GM04504 (cell line): ENCODE data around the gene ADAP1.

ENCODE experiments used
- DNase-seq: peaks from one replicate; pipeline ENCODE4 v3.0.0-alpha.2; 2012; ENCODE audit warnings: low read depth

Gene ADAP1

DNA sequence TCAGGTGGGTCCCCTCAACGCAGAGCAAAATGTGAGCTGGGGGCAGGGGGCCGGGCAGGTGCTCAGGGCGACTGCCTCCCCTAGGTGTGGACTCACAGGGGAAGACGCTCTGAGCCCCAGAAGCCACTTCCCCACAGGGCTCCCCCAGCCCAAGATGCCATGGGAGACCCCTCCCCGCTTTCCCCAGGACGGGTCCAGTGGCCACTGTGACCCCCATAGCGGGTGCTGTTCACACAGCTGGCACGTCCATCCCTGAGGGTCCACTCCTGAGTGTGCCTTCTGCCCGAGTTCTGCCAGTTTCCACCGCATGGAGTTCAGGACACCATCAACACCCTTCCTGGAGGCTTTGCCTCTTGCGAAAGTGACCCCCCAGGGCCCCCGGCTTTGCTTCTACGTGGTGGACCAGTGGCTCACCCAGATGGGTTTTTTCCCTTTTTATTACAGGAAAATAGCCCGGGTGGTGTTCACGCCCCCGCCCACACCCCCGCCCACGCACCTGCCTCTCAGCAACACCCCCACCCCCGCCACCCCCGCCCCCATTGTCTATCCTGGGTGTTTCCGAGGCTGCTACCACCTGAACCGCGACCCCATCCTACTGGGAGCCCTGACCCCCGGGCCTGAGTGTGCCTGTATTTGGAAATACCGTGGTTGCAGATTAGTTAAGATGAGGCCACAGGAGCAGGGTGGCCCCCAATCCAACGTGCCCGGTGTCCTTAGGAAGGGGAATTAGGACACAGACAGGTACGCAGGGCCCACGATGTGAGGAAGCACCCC is 32.0 kb downstream of the ADAP1 start:
- no peak for DNase-seq

DNA sequence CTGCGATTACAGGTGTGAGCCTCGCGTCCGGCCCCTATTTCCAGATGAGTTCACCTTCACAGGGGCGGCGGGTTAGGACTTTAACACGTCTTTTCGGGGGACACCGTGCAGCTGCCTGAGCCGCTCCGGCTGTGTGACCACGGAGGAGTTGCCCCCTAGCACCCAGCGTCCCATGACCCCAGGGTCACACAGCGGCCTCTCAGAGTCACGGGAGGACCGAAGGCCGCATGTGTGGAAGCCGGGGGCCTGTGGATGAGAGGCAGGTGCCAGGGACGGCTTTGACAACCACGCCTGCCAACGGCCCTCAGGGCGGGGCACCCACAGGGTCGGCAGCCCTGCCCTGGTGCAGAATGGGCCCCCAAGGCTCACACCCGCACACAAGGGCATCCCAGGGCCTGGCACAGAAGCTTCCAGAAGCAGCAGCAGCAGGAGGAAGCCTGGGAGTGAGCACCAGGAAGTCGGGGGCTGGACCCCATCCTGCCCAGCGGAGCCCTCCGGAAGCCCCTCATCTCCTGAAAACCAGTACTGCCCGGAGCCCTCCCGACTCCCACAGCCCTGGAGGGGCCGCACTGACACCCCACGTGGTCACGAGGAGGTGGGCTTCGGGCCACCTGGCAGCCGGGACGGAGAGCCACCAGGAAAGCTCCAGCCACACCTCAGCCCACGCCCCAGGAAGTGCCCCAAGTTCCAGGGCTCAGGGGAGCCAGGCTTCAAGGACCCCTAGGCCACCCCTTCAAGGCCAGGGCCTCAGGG is 32.7 kb downstream of the ADAP1 start:
- no peak for DNase-seq

DNA sequence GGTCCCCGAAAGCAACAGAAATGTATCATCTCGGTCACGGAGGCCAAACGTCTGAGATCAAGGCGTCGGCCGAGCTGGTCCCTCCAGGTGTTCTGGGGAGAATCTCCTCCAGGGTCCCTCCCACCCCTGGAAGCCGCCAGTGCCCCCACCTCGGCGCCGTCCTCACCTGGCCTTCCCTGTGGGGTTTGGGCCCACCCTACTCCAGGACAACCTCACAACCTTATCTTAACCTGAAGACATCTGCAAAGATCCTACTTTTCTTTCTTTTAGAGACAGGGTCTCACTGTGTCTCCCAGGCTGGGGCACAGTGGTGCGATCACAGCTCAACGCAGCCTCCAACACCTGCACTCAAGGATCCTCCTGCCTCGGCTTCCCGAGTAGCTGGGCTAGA is 33.4 kb downstream of the ADAP1 start:
- DNase-seq = no peak

DNA sequence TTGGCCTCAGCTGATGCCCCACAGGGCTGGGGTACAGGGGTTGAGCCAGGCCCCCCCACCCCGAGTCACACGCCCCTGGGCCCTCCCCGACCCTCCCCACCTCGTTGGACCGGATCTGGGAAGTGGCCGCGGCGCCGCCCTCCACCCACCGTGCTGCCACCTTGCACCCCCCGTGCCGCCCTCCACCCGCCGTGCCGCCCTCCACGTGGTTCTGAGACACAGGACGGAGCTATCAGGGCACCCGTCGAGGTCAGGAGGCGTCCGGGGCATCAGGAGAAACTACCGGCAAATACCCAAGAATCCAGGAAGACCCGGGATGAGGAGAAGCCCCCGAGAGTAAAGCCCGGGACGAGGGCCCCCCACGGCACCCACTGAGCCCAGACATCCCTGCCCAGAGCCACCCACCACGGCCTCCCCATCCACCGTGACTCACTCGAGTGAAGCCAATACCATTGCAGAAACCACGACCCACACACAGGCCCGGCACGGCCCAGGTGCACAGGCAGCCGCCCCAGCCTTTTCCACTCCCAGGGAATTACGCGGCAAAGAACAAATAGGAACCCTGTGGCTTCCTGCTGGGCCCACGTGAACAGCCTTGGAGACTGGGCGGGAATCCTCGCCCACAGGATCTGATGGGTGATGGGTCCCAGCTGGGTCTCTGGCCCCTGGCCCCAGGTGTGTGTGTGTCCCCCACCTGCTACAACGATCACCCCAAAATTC is 34.0 kb downstream of the ADAP1 start:
- DNase-seq = no peak

DNA sequence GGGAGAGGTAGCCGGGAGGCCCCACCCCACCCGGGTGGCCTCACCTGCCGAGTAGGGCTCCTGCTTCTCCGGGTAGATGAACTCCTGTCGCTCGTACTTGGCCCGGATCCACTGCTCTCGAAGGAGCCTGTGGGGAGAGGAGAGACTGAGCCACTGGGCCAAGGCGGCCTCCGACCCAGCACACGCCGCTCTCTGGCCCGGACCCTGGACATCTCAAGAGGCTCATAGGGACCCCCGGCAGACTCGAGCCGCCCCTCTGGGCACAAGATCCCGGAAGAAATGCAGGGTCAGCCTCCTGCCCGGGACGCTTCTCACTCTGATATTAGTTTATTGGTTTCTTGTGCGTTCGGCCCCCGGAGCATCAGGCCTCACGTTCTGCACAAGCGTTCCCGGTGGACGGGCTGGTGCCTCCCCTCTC is 34.5 kb downstream of the ADAP1 start:
- no peak for DNase-seq

DNA sequence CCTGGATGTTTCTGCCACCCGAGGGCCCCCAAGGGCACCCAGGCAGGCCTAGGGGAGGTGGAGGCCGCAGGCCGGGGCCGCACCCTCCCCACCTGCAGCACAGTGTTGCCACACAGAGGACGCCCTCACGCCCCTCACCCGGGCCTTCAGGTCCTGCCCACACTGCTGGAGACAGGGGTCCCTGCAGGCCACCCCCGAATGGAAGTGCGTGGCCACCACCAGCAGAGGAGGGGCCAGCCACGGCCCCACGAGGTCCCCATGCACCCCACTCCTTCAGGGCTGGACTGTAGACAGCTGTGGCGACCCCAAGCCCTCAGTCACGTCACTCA is 35.4 kb downstream of the ADAP1 start:
- DNase-seq = no peak

DNA sequence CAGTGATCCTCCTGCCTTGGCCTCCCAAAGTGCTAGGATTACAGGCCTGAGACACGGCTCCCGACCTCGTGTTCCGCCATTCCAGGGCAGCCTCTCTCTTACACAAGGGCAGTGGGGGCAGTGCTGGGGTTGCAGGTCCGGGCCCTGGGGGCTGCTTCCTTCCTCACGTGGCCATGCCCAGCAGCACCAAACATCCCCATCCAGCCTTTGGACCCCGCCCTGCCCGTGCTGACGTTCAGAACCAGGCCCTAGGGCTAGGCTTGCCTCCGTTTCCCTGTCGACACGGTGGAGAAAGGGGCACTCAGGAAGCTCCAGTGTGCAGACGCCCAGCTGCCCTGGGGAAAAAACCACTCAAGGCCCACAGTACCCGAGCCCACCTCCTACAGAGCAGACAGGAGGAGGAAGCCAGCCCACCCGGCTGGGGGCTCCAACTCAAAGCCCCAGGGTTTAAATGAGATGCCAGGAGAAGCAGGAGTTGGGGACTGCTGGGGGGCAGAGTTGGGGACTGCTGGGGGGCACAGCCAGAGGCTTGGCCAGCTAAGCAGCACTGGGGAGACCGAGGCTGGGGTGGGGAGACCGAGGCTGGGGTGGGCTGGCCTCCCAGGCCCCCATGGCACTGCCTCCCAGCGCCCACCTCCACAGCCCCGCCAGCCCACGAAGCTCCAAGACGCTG is 35.9 kb downstream of the ADAP1 start:
- no peak for DNase-seq

DNA sequence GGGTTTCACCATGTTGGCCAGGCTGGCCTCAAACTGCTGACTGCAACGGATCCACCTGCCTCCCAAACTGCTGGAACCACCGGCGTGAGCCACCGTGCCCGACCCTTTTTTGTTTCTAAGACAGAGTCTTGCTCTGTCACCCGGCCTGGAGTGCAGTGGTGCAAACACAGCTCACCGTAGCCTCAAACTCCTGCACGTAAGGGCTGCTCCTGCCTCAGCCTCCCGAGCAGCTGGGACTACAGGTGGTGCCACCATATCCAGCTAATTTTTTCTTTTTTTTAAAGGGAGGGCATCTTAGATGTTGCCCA is 36.4 kb downstream of the ADAP1 start:
- DNase-seq = no peak

DNA sequence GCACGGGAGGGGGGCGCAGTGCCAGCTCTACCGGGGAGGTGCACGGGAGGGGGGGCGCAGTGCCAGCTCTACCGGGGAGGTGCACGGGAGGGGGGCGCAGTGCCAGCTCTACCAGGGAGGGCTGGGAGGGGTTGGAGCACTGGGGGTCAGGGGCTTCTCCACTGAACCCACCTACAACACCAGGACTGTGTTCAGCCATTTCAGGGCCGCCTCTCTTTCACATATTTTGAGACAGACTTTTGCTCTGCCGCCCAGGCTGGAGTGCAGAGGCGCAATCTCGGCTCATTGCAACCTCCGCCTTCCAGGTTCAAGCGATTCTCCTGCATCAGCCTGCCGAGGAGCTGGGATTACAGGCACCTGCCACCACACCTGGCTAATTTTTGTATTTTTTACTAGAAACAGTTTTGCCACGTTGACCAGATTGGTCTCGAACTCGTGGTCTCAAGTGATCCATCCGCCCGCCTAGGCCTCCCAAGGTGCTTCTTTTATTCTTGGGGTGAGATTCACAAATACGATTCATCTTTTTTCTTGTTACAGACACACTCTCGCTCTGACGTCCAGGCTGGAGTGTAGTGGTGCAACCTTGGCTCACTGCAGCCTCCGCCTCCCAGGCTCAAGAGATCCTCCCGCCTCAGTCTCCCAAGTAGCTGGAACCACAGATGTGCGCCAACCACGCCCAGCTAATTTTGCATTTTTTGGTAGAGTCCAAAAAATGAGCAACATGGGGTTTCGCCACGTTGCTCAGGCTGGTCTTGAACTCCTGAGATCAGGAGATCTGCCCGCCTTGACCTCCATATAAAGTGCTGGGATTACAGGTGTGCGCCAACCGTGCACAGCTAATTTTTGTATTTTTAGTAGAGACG is 37.0 kb downstream of the ADAP1 start:
- DNase-seq = no peak

DNA sequence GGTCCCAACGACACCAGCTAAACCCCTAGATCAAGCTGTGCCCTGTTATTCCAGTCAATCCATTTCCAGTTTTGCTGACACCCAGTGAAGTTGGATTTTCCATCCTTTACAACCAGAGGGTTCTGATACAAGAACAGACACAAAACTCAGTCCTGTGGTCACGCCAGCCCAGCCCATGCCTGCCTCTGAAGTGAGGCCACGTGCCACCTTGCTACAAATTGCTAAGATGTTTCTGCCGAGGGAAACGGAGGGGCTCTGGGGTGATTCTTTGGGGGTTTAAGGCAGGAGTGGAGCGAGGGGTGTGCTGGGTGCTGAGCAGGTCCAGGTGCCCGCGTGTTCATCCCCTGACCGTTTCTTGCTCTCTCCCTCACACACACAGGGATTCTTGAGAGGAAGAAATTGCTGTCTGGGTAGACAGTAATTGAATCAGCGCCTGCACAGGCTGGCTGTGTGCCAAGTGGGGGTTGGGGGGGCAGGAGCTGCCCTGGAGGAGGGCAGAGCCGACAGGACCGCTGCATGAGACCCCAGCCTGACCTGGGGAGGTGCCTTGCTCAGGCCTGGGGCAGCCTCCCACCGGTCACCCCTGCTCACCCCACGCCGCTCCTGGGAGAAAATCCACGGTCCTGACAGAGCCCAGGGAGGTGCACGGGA is 38.1 kb downstream of the ADAP1 start:
- no peak for DNase-seq

DNA sequence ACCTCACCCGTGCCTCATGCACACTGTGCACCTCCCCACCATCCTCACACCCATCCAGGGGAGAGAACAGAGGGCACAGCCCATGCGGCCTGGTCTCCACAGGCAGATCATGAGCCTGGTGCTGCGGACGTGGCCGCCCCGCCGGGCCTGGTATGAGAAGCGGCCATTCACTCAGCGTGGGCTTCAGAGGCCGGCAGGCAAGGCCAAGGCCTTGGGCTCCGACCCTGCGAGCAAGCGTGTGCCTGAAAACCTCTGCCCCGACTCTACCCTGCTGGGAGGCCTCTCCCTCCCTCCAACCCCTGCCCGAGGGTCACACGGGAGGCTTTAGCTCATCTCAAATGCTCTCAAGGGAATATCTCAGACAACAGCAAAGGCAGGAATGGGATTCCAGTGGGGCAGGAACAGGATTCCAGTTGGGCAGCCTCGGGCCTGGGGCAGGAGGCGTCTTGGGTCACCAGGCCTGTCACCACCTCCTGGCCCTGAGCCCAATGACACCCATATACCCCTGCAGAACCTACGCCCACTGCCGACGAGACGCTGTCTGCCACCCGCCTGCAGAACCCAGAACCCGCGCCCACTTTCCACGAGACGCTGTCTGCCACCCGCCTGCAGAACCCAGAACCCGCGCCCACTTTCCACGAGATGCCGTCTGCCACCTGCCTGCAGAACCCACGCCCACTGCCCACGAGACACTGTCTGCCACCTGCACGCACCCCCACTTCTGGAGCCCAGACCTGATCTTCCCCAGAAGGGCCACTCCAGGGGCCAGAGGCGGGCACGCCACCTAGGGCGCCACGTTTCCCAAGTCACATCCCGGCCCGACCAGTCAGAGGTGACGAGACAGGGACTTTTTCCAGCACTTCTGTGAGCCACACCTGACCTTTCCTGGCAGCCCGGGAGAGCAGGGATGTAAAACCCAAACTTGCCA is 38.9 kb downstream of the ADAP1 start:
- no peak for DNase-seq

DNA sequence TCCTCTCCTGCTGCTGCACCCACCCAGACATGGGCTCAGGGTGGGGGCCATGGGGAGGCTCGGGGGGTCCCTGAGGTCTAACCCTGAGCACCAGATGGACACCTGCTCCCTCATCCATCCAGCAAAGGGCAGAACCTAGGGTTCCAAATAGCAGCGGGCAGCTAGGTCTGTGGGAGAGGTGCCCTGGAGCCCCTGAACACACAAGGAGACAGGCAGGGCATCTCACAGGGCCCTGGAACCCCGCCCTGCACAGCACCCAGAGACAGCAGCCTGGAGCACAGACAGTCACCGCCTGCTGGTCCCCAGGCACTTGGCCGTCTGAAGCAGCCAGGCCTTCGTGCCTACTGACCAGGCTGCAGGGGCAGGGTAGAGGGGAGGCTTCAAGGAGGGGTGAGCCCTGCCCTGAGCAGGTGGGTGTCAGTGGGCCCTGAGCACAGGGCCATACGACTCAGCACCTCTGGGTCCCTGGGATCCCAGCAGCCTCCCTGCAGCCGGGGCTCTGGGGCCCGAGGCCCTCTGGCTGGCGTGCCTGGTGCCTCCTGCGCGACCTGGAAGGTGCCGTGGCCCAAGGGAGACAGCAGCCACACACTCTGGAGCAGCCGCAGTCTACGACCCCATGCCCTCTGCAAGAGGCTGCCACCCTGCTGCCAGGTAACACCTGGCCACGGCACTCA is 39.8 kb downstream of the ADAP1 start:
- no peak for DNase-seq

DNA sequence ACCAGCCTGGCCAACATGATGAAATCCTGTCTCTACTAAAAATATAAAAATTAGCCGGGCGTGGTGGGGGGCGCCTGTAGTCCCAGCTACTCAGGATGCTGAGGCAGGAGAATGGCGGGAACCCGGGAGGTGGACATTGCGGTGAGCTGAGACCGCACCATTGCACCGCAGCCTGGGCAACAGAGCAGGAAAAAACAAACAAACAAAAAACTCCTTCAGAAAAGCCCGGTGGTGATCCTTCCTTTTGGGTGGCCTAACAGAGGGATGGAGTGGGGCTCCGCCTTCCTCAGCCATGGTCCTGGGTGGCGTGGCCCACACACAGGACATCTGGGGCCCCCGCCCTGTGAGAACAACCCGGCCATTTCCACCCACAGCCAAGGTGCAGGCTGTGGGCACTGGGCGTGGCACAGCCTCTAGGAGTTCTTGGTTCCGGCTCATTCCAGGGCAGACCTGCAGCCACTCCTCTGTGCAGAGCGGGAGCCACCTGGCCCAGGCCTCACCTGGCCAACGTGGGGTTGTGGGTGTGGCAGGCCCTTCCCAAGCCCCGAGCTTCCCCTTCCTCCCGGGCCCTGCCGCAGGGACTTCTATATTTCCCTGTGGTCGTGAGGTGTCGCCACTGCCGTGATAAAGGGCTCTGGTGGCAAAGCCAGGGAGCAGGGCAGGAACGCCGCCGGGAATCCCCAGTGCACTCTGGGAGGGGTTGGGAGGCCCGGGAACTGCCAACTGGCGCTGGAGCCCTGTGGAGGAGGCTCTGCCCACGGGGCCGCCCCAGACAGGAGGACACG is 40.6 kb downstream of the ADAP1 start:
- no peak for DNase-seq

DNA sequence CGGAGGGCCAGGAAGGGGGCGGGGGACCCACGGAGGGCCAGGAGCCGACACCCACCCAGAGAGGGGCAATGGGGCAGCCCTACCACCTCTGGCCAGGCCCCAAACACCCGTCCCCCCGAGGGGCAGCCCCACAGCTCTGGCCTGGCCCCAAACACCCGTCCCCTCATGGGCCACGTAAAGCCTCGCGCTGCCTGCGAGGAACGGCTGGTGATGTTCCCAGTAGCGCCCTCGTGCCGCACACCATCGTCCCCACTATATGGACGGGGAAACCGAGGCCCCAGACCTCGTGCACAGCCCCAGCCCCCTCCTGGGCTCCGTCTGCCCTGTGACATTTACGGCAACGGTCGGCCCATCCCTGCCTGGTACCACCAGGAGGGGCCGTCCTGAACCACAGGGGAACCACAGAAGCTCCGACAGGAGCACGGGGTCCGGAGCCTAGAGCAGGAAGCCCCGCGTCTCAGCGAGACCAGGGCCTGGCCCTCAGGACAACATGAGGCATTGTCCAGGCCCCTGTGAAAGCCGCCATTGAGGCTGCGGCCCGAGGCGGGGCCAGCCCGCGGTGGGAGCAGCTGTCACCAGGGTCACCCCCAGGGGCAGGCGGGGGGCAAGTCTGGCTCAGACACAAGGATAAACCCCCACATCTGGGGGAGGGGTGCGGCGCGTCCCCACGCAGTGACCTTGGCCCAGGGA is 42.5 kb downstream of the ADAP1 start:
- DNase-seq = no peak

DNA sequence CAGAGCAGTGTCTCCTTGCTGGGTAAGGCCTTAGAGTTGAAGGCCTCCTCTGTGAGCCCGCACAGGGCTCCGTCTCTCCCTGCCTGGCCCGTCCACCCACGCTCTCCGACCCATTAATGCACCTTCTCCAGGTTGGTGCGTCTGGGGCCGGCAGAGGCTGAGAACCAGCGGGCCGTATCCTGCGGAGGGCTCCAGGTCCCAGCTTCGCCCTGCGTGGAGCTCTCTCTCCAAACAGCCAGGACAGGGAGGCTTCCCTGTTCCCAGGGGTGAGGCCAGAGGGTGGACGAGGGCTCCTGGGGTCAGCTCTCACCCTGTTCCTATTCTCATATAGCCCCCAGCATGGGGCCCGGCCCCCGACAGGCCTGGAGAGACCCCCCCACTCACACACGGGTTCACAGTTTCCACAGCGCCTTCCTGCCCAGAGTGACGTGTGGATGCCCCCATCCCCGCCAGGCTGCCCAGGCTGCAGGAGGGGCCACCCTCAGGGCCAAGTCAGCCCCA is 43.5 kb downstream of the ADAP1 start:
- DNase-seq = no peak

DNA sequence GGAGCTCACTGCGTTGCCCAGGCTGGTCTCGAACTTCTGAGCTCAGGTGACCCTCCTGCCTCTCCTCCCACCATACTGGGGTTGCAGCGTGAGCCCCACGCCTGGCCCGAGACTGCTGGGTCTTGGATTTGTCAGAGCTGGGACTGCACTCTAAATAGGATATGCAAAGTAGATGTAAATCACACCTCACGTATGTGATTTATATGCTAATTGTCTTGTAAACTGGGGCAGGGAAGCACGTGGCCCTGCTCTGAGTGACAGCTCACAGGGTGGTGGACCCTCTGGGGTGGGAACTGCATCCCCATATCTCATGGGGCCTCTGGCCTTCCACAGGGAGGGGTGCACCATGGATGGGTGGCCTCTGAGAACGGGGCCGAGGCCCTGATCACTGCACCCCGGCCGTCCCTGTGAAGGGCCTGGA is 44.0 kb downstream of the ADAP1 start:
- no peak for DNase-seq

DNA sequence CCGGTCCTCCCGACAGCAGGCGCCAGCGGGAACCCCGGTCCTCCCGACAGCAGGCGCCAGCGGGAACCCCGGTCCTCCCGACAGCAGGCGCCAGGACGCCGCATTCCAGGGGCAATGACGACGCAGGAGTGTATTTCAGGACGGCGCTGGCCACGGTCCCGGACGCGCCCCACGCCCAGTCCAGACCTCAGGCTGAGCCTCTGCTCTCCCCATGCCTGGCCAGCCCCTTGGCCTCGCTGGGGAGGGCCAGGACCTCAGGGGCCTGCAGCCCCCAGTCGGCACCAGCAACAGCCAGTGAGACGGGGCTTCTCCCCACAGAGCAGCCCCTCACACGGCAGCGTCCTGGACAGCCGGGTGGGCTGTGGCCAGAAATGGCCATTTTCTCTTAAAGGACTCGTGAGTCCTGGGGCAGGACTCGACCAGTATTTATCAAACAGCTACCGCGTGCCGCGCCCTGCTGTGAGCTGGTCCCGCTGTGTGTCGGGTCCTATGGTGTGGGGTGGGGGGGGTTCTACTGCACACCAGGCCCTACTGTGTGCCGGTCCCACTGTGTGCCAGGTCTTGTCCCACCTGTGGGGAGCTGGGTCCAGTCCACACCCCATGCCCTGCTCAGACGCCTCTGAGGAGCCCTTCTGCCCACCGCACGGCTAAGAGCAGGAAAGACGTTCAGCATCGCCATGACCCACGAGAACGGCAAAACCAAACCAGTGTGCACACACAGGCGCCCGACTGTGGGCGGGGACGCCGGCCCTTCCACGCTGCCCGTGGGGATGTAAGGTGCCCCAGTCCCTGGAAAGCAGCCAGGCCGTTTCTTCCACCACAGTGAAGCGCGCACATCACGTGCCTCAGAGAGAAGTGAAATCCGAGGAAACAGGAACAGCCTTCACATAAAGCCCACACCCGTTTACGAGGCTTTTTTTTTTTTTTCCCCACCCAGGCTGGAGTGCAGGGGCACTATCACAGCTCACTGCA is 44.8 kb downstream of the ADAP1 start:
- no peak for DNase-seq
